DMS53 treated with DMSO at 0.1 percent for 48 hours (cell line): ENCODE results near the gene ADCY3.

ENCODE experiments used
- DNase-seq: peaks from one replicate; lab custom pipeline; 2025; ENCODE audit not compliant: unreplicated experiment; lab: John Stamatoyannopoulos, UW

Gene ADCY3

GRCh38 chr2:24771764-24772586 is 148.1 kb downstream of the ADCY3 start:
- peak; percentile 7 for DNase-seq

- no peak for DNase-seq
Observed at GRCh38 chr2:24771061-24771460, 149.0 kb downstream of the ADCY3 start.
